Stimulated activated CD8-positive, alpha-beta memory T cell treated with anti-CD3 and anti-CD28 coated beads, Interleukin-4, amount 100 ng/mL, for 48 hours (primary cell): ENCODE results near the gene PPM1H.
"Not testable (repeated sequence)": the region's sequence is repeated elsewhere in the genome, so short reads cannot be mapped to it uniquely, and the experiment has no call there.

ENCODE experiments used
- DNase-seq: peaks from one replicate; pipeline ENCODE4 v3.0.0-alpha.2; 2020

The PPM1H gene

GRCh38 chr12:62942316-62942715 is 7.4 kb upstream of the PPM1H start:
- not testable (repeated sequence) for DNase-seq

DNA sequence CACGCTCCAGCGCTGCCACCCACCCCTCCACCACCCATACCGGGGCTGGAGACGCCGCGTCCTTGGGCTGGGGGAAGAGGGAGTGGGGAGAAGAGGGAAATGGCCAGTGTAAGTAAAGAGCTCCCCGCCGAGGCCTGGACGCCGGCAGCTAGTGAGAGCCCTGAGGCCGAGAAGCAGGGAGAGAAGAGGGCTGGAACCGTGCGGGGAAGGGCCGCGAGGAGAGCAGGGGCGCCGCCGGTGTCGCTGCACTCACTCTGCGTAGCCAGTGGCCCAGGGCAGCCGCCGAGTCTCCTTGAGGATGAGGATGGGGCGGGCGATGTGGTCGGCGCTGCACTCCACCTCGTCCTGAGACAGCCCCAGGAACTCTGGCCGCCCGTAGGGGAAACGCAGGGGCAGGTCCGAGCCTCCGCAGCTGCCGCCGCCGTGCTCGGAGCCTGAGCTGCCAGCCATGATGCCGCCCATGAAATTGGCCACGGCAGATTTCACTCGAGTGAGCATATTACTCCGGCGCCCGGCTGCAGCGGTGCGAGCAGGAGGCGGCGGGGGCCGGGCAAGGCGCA is 631 bp downstream of the PPM1H start:
- peak; percentile 35 for DNase-seq

GRCh38 chr12:62933602-62934238 is 1.2 kb downstream of the PPM1H start:
- peak; percentile 26 for DNase-seq

- DNase-seq: no peak
Measured at GRCh38 chr12:62933220-62933601, 1.7 kb downstream of the PPM1H start.

DNA sequence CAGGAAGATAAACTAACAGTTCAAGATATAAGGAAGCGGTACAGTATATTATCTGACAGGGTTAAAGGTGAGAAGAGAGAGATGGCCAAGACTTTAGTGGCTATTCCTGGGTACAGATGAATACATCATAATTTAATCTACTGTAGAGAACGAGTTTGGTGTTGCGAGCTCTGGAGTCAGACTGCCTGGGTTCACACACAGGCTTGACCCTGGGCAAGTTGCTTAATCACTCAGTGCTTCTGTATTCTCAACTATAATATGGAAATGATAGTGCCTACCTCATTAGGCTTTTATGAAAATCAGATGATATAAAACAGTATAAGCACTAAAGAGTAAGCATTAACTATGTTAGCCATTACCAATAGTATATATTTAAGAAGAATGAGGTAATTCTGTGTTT is 3.5 kb downstream of the PPM1H start:
- DNase-seq: no peak

DNA sequence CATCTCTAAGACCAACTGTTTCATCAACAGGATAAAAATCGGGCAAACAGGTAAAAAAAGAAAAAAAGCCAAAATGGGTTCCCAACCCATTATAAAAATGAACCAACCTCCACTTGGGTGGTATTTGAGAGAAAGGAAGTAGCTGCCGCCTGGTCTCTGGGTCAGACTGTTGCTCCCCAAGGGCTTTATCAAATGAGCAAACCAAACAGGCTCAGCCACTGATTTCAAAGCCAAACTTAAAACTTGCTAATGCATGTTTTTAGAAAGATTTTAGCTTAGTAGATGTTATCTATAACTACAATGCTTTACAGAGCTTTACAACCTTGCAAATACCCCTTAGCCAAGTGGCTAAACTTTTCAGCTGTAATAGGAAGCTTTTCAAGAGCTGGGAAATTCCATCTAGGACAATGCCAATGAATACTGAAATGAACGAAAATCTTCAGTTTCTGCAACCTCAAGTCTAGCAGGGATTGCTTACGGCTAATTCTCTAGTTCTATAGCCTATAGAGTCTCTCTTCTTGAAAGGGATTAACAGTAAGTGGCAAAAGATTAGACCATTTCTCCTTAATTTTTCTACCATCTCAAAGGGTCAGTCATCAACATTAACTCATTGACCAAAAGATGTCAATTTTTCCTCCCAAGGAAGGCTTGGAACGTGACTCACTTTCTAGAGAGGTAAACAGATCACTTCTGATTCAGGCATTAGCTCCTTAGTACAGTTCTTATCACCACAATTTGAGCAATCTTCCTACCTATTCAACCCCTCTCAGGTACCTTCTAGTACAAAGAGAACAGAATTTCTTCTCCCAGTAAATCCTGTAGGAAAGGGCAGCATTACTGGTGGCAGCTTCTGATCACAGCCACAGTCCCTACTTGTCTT is 4.2 kb downstream of the PPM1H start:
- DNase-seq: no peak

DNA sequence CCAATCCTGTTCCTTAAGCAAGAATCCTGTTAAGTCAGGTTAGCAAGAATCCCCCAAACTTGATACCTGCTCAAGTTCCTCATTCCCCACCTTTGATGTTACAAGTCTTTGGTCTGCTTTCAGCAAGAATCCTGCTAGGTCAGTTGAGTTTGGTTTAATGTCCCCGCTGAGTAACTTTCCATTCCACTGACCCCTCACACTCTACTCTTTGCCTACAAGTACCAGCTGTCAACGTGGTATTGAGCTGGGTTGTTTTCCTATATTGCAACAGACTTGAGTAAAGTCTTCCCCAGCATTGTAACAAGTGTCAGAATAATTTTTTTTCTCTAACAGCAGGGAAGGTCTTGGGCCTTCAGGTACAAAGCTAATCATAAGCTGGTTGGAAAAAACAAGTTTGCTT is 6.3 kb downstream of the PPM1H start:
- DNase-seq: no peak

DNA sequence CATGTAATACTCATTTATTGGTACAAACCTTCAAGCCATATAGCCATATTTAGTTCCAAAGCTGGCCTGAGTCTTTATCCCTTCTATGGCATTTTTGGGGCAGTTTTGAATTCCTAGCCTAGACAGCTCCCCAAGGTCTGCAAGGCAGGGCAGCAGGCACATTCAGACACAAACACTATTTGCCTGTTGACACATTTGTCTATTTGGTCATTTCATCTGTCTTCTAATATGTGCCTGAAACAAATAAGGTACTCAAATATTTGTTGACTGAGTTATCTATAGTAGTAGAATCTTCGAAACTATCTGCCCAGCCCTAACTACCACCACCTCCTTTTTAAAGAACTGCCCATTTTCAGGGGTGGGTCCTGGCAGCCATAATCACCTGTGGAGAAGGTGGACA is 9.3 kb downstream of the PPM1H start:
- no peak for DNase-seq

DNA sequence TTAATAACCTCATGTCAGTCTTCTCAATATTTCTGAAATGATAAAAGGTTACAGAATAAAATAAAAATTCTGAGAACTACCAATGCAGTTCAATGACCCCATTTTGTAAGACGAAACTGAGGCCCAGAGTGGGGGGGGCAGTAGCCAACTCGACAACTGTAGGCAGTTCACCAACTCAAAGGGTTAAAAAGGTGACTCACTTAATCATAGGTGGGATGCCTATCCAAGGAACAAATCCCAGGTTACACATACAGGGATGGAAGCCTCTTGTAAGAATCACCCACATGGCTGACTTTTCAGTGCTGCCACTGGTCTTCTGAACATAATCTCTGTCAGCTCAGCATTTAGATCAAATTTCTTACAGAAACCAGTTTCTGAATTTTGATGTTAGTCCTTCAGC is 10.9 kb downstream of the PPM1H start:
- DNase-seq: no peak

GRCh38 chr12:62922539-62922938 is 12.4 kb downstream of the PPM1H start:
- no peak for DNase-seq

GRCh38 chr12:62919838-62920237 is 15.1 kb downstream of the PPM1H start:
- DNase-seq: no peak

DNA sequence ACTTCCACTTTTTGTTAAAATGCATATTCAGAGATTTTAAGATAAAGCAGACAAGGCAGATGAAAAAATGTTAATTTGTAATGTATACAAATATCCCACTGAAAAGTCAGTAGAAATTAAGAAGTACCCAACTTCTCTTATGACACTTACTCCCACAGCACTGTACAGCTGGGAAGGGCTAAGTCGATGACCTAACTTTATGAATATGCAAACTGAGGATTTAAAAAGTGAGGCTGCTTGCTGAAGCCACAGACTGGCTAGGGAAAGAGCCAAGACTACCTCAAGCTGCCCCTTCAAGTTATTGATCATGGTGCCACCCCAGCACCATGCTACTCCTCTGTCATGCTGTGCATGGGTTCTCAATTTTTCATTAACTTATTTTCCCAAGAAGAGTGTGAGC is 17.0 kb downstream of the PPM1H start:
- DNase-seq: no peak

GRCh38 chr12:62916632-62917425 is 18.1 kb downstream of the PPM1H start:
- no peak for DNase-seq

DNA sequence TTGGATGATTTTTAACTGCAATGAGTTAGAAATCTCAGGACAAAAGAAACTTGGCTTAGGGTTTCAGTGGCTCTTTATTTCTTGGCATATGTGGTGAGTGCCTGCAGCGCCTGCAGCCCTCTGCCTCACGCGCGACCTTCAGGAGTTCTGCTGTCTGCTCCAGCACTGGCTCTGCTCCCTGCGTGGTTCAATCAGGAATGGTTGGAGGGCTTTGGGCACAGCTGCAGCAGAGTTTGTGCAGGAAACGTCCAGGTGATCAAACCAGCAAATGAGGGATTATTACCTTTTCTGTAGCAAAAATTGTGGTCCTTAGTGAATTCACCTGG is 19.8 kb downstream of the PPM1H start:
- DNase-seq: no peak

GRCh38 chr12:62914443-62915203 is 20.3 kb downstream of the PPM1H start:
- DNase-seq: no peak

- no peak for DNase-seq
Measured at GRCh38 chr12:62913380-62913779, 21.6 kb downstream of the PPM1H start.

GRCh38 chr12:62912644-62913043 is 22.3 kb downstream of the PPM1H start:
- DNase-seq: no peak

- no peak for DNase-seq
Measured at GRCh38 chr12:62911286-62911685, 23.7 kb downstream of the PPM1H start.

DNA sequence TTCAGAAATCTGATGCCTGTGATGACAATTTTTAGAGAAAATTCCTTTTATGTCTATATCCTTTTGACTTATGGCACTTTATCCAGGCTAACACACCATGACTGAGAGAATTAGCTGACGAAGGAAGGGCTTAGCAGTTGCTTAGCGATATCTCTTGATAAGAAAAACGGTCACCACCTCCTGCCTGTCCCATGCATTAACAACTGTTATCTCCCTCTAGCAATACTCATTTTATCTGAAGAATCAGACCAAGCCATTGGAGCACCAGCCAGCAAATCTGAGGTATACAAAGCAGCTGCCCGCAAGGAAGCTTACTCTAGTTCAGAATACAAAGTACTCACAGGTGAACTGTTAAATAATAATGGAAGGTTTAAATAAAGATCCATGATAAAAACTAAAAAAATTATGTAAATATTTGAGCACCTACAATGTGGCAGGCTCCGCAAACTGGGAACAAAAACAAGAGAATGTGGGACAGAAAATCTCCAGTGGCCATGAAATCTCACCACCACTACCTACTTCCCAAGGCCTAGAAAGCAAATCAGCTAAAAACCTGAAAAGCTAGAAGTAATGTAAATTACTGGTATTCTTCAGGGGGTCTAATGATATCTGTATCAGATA is 24.3 kb downstream of the PPM1H start:
- DNase-seq: no peak

- no peak for DNase-seq
Measured at GRCh38 chr12:62909340-62909739, 25.6 kb downstream of the PPM1H start.

DNA sequence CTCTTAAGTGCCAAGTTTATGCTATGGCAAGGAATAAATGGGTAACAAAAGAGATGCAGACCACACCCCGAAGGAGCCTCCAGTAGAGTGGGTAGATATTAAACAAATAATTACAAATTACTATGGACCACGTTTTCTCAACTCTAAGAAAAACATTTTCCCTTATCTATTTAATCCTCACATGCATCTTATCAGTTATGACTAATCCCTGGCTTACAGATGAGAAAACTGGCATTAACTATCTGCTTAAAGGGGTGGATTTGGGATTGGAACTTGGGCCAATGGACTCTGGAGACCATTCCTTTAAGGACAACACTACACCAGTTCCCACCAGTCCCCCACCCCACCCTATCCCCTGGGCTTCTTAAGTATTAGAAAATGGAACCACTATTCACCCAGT is 26.3 kb downstream of the PPM1H start:
- no peak for DNase-seq

GRCh38 chr12:62907561-62907960 is 27.4 kb downstream of the PPM1H start:
- no peak for DNase-seq
